Upper lobe of right lung (tissue), 1 donor: ENCODE data around the gene PLEKHA6. TPM values are rescaled to one million over a fixed set of nuclear protein-coding genes. Genes with fewer than 3 reads are reported as not detected.

Source experiments
- ATAC-seq: fragments of 200-7000 bp; cut with Tn5 transposase; one replicate; pipeline ENCODE4 v1.9.1; 2020; ENCODE audit warnings: mild to moderate bottlenecking, moderate library complexity
- DNase-seq: peaks from one replicate; pipeline ENCODE4 v3.0.0-alpha.2; 2020
- H3K27ac ChIP-seq: fragments of 200-600 bp; one replicate; pipeline ENCODE4 v1.8.0; 2022
- H3K27me3 ChIP-seq: fragments of 200-600 bp; one replicate; pipeline ENCODE4 v1.8.0; 2022; ENCODE audit warnings: mild to moderate bottlenecking
- H3K36me3 ChIP-seq: fragments of 200-600 bp; one replicate; pipeline ENCODE4 v1.8.0; 2022
- H3K4me1 ChIP-seq: fragments of 200-600 bp; one replicate; pipeline ENCODE4 v1.8.0; 2022
- H3K4me3 ChIP-seq: fragments of 200-600 bp; one replicate; pipeline ENCODE4 v1.8.0; 2022; ENCODE audit warnings: mild to moderate bottlenecking
- H3K9me3 ChIP-seq: fragments of 200-600 bp; one replicate; pipeline ENCODE4 v1.8.0; 2022
- intact Hi-C: fragments of 100-400 bp; cut with DNase I; formaldehyde crosslinking; loops from one replicate; pipeline ENCODE4 v1.11.0; 2022
- total RNA-seq: library from RNA; stranded (reverse); fragmentation: NEBNext Ultra II Directional; extraction: Animal tissue kit (Norgen Biotek cat#: 25700); gene quantifications from one replicate; pipeline ENCODE4 v1.2.1, GENCODE V29; 2021
- TF ChIP-seq, protein P1 (sequence below): fragments of 200-600 bp; IDR thresholded peaks from one replicate; pipeline ENCODE4 v1.8.0; 2022; ENCODE audit warnings: antibody characterized with exemption
- donor health status: DM: no; HTN: yes; CAD: no; lungs with severe emphysema.

The PLEKHA6 gene
- total RNA-seq, 1 donor from 2014 or later: 7.1 TPM

DNA sequence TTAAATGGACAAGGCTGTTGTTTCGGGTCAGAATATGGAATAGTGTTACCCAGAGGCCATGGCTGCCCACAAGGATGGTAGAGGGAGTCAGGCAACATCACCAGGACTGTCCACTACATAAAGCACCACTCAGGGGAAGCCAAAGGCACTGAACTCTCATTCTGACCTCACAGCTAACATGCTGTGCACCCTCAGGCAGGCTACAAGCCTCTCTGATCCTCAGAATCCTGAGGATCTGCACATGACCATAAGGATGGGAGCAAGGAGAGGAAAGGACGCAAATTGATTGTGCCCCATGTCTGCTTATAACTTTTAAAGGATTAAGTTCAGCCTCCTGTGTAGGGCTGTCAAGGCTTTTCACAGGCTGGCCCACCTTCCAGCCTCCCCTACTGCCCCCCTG lies 38.7 kb downstream of the PLEKHA6 start:
- DNase-seq (no peak), ATAC-seq (no peak)
- H3K4me1 ChIP-seq: peaks cover 4% of the 10 kb centered on the region
- intact Hi-C loops: no loop called here
- no peaks in the 10 kb centered on the region for H3K36me3 ChIP-seq
- no peak overlapping the region for H3K27ac ChIP-seq
- no peak overlapping the region for H3K4me3 ChIP-seq
- H3K27me3 ChIP-seq: no peaks in the 10 kb centered on the region
- TF ChIP-seq, protein P1, sequence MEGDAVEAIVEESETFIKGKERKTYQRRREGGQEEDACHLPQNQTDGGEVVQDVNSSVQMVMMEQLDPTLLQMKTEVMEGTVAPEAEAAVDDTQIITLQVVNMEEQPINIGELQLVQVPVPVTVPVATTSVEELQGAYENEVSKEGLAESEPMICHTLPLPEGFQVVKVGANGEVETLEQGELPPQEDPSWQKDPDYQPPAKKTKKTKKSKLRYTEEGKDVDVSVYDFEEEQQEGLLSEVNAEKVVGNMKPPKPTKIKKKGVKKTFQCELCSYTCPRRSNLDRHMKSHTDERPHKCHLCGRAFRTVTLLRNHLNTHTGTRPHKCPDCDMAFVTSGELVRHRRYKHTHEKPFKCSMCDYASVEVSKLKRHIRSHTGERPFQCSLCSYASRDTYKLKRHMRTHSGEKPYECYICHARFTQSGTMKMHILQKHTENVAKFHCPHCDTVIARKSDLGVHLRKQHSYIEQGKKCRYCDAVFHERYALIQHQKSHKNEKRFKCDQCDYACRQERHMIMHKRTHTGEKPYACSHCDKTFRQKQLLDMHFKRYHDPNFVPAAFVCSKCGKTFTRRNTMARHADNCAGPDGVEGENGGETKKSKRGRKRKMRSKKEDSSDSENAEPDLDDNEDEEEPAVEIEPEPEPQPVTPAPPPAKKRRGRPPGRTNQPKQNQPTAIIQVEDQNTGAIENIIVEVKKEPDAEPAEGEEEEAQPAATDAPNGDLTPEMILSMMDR: no peak
- H3K9me3 ChIP-seq: no peaks in the 10 kb centered on the region

DNA sequence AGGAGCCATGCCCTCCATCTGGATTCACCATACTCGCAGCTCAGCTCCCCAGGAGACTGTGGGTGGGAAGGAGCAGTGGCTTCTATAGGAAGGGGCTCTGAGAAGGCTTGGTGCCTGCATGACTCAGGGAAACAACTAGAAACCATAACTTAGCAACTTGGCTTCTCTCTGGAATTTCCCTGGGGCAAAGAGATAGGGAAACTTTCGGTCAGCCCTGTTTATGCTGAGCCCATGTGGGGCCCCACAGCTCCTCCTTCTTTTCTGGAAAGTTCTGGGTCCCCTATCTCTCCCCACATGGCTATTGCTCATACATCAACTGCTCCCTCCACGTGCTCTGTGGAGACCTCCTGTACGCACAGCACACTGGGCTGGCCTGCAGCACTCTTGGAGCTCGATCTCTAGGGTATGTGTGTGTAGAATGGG lies 39.3 kb downstream of the PLEKHA6 start:
- Histone ChIP-seq H3K36me3 (no peaks in the 10 kb centered on the region), H3K4me1 (peaks cover 4% of the 10 kb centered on the region), H3K27me3 (no peaks in the 10 kb centered on the region), H3K9me3 (no peaks in the 10 kb centered on the region), H3K27ac (no peak overlapping the region), H3K4me3 (no peak overlapping the region)
- DNase-seq (no peak), ATAC-seq (no peak)
- TF ChIP-seq, protein P1: no peak
- intact Hi-C loops: no loop called here

DNA sequence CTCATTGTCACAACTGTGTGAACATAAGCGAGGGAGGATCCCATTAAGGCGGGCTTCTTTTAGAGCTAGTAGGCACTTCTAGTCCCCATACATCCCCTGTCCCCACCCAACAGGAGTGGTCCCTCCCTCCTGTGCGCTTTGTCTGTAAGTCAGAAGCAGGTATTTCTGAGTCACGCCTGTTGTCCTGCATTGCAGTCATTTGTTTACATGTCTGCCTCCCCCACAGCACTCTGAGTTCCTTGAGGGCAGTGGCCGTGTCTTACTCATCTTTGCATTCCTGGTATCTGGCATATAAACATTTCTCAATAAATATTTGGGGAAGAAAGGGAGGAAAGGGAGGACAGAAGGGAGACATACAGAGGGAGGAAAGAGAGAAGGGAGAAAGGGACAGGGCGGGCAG lies 40.3 kb downstream of the PLEKHA6 start:
- no peak for DNase-seq
- ATAC-seq: no peak
- H3K27ac ChIP-seq: no peak overlapping the region

DNA sequence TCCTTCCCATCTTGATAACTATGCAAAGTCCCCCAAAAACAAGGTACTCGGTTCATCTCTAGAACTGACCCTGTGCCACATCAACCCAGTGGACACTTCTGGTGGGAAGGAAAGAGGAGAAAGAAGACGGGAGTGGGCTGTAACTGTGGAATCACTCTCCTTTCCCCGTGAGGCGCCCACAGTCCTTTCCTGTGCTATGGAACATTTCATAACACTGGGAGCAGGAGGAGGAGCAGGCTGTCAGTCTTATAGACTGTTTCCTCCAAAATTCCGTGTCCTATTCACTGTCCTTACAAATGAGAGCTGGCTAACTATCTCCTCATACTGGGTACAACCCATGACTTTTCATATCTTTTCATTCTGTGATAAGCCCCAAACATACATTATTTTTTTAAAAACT lies 40.7 kb downstream of the PLEKHA6 start:
- DNase-seq (no peak), ATAC-seq (no peak)
- Histone ChIP-seq H3K36me3 (no peaks in the 10 kb centered on the region), H3K4me1 (peaks cover 4% of the 10 kb centered on the region), H3K4me3 (no peak overlapping the region), H3K27me3 (no peaks in the 10 kb centered on the region), H3K9me3 (no peaks in the 10 kb centered on the region), H3K27ac (no peak overlapping the region)
- TF ChIP-seq, protein P1: no peak
- intact Hi-C loops: no loop called here

More for the DNA sequence above, 40.3 kb downstream of the PLEKHA6 start:
- Histone ChIP-seq H3K36me3 (no peaks in the 10 kb centered on the region), H3K4me3 (no peak overlapping the region), H3K27me3 (no peaks in the 10 kb centered on the region), H3K9me3 (no peaks in the 10 kb centered on the region), H3K4me1 (peaks cover 4% of the 10 kb centered on the region)
- intact Hi-C loops: no loop called here
- TF ChIP-seq, protein P1: no peak

DNA sequence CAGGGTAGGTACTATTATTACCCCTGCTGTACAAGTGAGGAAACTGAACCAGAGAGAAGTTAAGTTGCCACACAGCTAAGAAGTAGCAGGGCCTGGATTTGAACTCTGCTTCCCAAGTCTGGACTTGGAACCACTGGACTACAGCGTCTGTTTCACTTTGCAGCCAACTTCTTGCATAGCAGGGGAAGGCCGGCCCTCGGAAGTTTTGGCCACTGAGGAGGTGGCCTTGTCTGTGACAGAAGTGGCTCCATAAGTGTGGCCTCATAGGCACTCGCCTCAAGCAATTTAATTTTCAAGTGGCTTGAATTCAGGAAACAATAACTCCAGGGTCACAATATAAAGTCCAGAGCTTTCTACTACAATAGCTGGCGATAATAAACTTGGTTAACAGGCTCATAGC lies 41.4 kb downstream of the PLEKHA6 start:
- DNase-seq (no peak), ATAC-seq (no peak)
- intact Hi-C loops: no loop called here
- no peak overlapping the region for H3K4me3 ChIP-seq
- peaks cover 8% of the 10 kb centered on the region for H3K4me1 ChIP-seq
- H3K27ac ChIP-seq: no peak overlapping the region
- no peaks in the 10 kb centered on the region for H3K27me3 ChIP-seq
- TF ChIP-seq, protein P1: no peak
- H3K36me3 ChIP-seq: no peaks in the 10 kb centered on the region
- H3K9me3 ChIP-seq: no peaks in the 10 kb centered on the region

DNA sequence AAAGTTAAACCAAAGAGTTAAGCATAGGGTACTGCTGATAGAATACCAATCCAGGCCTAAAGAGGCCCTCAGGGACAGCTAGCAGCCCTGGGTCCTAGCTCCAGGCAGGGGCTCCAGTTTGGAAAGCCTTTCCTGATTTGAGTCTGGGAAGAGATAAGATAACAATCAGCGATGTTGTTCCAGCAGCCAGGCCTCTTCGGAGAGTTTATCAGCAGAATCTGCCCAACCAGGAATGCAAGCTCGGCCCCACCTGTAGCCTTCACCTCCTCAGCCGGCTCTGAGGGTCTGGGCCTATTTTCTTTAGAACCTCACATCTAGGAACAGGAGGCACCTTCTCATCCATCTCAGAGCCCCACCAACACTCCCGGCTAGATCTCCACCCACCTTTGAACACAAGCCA lies 42.6 kb downstream of the PLEKHA6 start:
- H3K36me3 ChIP-seq: no peaks in the 10 kb centered on the region
- H3K27me3 ChIP-seq: no peaks in the 10 kb centered on the region
- no peak overlapping the region for H3K27ac ChIP-seq
- no peak for DNase-seq
- H3K4me3 ChIP-seq: no peak overlapping the region
- intact Hi-C loops: no loop called here
- no peaks in the 10 kb centered on the region for H3K9me3 ChIP-seq
- H3K4me1 ChIP-seq: peaks cover 8% of the 10 kb centered on the region
- ATAC-seq: no peak
- TF ChIP-seq, protein P1: no peak
